ENCODE results near the gene ATP5MG.
"Not testable (repeated sequence)": the region's sequence is repeated elsewhere in the genome, so short reads cannot be mapped to it uniquely, and the experiment has no call there.

The ATP5MG gene

DNA sequence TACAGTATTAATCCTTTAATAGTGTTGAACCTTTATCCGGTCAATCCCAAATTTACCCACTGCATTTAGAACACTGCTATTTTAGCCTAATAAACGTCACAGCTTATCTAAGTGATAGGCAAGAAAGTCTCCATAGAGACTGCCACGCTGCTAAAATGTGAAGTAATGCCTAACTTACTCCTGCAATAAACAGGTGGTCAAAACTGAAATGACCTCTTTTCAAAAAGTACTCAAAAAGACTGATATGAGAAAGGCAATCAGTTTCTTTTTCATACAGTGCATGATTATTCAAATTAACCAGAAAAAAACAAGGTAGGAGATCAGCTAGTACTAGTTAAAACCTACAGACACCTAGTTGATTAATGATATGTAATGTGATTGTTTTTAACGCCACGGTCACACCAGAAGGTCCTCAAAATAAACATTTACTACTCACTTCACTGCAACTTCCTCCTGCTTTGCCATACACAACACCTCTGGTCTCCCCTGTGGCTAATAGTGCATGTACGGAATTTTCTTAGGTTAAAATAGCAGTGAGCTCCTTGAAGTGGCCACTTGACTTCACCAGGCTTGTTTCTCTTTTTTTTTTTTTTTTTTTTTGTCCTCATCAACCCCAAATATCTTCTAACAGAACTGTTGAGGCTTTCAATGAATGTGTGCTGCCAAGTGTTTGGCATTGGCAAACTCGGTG is 8.8 kb downstream of the ATP5MG start:
- DNase-seq = no peak

DNA sequence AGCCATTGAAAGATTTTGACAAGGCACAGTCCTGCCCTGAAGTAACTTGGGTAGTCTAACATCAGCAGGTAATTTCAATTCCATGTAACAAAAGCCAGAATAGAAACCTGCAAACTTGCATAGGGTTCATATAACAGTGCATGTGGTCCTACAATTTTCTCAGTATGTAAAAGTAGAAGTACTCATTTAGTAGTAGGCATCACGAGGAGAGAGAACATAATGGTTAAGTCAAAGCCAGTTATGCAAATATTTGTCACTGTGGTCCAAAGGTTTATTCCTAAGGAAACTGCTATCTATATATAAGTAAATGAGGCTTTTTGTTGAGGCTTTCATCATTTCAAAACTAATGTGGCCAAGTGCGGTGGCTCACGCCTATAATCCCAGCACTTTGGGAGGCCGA is 10.1 kb downstream of the ATP5MG start:
- no peak for DNase-seq

DNA sequence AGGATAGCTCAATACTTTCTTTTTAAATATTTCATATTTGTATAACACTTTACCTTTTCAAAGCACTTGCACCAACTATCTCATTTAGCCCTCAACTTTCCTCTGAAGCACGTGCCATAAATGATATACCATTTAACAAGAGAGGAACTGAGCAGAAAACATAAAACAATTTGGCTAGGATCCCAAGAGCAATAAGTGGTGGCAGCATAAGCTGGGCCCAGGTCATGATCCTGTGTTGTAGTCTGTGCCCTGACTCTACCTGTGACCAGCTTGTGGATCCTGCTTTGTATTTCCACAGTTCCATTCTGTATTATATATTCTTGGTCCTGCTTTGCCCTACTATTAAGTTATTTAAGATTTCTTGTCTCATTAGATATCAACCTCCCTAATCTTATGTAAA is 11.5 kb downstream of the ATP5MG start:
- no peak for DNase-seq

DNA sequence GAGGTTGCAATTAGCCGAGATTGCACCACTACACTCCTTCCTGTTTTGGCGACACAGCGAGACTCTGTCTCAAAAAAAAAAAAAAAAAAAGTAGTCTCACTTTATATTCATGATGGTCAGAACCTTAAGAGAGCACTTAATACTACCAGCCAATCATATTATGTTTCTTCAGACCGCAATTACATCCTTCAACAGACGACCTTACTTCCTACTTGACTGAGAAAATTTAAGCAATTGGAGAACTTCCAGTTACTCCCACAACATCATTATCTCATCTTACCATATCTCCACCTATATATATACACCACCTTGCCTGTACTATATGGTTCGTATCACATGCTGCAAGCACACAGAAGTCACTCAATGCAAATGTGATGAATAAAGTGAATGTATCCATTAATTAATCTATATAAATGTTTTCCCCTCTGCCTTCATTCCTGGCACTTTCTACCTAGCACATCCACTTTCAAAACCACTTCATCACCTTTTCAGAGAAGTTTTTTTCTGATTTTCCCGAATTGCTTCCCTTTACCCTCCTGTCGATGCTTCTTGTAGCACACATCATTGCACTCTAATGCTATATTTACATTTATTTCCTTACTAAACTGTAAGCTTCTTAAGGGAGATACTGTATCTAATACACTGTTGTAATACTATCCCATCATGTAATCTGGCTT is 13.8 kb downstream of the ATP5MG start:
- no peak for DNase-seq

DNA sequence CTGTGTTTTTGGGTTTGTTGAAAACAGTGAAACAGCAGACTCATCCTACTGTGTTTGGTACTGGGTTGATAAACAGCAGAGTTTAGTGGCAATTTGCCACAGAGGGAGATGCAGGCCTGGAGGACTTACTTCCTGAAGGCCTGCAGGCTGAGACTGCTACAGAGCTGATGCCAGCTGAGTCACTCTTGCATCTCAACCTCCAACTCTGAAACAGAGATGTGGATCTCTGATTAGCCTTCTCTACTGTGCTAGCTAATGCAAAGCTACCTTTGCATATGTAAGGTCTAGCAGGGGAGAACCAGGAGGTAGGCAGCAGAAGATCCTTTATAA is 14.3 kb downstream of the ATP5MG start:
- peak; percentile 31 for DNase-seq

DNA sequence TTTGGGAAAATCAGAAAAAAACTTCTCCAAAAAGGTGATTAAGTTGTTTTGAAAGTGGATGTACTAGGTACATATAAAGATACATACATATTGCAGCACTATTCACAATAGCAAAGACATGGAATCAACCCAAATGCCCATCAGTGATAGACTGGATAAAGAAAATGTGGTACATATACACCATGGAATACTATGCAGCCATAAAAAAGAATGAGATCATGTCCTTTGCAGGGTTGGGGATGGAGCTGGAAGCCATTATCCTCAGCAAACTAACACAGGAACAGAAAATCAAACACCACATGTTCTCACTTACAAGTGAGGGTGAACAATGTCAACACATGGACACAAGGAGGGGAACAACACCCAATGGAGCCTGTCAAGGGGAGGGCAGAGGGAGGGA is 15.5 kb downstream of the ATP5MG start:
- not testable (repeated sequence) for DNase-seq

DNA sequence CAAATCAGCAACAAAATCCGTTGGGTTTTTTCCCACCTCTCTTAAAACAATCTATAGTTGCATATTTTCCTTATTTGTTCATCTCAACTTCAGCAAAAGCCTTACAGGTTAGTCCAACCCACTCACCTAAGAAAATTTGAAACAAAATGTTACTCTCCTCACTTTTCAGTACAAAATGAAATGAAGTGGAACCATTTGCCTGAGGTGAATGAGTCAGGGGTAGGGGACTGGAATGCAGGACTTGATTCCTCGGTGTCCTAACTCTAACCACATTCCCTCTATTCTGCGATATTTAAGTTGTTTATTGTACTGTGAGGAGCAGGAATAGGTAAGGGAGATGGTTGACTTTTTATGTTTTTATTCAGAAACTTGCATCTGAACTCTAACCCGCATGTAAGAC is 16.4 kb downstream of the ATP5MG start:
- DNase-seq = no peak

DNA sequence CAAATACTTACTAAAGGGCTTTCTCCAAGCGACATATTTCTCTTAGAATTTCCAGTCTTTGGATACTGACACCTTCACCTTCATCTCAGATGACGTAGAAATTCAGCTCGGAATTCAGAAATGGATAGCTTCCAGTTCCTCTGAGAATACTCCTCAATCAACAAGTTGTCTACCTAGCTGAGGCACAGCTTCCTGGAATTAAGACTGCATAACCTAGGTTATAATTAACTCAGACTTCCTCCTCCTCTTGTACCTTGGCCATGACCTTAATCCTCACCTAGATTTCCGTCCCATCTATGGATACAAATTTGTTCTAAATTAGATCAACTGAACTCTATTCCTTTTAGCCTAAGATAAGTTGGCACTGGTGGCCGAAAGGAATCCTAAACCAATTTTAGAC is 17.4 kb downstream of the ATP5MG start:
- DNase-seq = no peak

DNA sequence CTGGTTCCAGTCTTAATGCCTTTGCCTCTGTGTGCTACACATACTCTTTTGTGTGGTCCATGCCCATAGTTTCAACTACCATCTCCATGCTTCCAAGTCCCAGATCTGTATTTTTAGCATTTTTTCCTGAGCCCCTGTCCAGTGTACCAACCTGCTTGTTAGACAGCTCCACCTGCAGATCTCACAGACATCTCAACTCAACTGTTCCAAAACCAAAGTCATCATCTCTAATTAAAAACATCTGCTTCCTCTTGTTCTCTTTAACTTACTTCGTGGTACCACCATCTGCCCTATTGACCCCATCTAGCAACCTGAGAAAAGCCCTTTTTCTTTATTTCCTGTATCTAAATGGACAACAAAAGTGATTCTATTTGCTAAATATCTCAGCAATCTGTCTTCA is 26.3 kb downstream of the ATP5MG start:
- no peak for DNase-seq

DNA sequence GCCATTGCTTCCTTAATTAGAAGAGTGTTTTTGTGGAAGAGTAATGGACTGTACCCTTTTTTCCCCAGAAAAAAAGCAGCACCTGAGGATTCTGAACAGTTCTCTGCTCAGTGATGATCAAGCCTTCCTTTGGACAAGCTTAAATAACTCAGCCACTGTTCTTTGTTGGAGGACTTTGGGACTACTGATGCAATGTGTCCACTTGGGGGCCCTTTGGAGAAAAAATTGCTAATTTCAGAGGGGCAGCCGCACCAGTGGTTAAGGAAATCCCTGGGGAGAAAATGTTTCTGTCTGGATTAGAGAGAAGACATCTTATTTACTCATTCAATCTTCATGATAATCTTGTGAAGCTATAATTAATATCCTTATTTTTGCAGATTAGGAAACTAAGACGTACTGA is 29.6 kb downstream of the ATP5MG start:
- no peak for DNase-seq

DNA sequence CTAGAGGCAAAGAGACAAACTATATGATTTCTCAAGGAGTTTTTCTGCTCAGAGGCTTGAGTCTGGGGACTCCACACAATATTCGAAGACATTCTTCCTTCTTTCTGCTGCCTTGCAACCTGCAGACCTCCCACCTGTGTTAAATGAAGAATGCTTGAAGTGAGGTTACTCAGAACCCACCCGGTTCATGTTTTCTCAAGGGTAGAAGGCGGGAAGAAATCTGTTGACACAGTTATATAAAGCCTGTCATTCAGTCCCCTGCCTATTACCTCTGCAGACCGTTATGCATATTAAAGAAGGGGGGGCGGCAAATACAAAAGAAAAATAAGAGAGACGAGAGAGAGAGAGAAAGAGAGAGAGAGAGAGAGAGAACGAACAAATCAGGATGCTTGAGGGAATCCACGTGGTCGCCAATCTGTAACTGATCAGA is 32.7 kb downstream of the ATP5MG start:
- DNase-seq = no peak

DNA sequence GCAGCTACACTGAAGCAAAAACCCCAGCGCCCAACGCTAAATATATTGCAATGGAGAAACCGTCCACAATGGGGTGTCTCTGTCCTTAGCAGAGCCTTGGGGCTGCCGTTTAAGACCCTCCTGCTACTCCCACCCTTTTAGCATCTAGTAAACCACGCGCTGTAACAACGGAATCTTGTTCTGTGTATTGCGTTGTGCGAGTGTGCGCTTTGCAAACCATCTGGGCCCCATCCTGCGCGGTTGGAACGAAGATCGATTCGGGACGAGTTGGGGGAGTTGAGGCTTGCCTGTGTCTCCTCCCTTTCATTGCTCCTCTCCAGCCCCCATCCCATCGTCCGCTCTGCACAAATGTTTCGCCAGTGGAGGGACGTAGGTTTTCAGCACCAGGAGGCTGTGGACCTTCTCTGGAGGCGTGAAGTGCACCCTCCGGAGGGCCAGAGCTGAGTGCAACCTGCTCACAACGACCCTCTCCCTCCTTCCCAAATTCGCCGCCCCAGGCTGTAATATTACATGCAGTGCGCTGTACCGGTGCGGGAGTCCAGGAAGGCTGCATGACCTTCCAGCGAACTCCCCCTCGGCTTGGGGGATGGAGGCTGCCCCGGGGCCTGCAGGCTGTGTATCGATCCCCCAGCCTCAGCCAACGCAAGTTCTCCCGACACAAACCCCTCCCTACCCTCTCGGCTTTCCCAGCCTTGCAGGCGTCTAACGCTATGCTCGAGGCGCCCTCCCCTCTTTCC is 33.3 kb downstream of the ATP5MG start:
- DNase-seq = peak; percentile 56

DNA sequence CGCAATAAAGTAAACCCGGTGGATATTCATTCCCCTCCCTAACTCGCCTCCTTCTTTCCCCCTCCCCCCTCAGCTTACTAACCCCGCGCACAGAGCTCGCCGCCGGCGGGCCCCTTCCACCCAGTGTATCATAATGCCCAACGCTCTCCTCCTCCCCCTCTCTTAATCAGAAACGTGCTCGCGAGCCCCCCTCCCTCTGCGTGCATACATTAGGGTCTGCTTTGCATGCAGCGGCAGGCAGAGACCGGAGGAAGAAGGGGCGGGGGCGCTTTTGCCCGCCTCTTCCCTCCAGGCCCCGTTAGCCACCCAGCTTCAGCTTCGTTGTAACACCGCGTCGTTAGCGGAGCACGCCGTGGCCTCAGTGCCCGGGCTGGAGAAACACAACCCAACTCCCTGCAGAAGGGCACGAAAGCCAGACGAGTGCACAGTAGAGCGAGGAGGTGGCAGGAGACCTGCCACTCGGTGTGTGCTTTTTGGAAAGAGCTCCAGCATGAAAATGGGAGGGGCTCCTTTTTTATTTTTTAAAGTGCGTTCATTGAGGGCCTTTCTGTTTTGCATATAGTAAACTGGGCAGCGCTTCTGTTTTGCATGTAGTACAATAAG is 34.0 kb downstream of the ATP5MG start:
- peak; percentile 79 for DNase-seq

DNA sequence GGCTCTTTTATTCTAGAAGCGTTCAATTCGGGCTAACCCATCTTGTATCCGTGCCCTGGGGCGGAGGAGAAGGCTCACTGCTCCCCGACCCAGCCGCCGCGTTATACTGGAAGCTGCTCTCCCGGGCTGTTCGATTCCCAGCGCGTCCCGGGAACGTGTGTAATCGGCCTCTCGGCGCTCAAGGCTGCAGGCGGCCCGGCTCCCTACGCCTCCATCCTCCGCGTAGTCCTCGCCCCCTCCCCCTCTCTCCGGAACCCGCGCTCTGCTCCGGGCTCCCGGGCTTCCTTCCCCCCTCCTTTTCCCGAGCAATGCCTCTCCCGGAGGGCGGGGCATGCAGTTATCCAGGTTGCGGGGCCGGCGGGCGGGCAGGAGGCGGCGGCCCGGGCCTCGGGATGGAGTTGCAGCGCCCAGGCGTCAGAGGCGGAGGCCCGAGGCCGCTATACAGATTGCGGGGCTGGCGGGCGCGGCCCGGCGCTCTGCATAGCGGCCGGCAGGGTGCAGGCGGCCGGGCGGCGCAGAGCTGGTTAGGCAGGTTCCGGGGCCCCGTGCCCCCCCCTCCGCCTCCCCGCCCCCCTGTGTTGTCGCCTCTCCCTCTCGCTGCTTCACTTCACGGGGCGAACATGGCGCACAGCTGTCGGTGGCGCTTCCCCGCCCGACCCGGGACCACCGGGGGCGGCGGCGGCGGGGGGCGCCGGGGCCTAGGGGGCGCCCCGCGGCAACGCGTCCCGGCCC is 34.7 kb downstream of the ATP5MG start, which contains the start of gene KMT2A:
KMT2A (plus strand) TSS at position 600 of the 732 bp plus-strand sequence; CDS start at position 621, 21 bp downstream.
- peak; percentile 93 for DNase-seq

DNA sequence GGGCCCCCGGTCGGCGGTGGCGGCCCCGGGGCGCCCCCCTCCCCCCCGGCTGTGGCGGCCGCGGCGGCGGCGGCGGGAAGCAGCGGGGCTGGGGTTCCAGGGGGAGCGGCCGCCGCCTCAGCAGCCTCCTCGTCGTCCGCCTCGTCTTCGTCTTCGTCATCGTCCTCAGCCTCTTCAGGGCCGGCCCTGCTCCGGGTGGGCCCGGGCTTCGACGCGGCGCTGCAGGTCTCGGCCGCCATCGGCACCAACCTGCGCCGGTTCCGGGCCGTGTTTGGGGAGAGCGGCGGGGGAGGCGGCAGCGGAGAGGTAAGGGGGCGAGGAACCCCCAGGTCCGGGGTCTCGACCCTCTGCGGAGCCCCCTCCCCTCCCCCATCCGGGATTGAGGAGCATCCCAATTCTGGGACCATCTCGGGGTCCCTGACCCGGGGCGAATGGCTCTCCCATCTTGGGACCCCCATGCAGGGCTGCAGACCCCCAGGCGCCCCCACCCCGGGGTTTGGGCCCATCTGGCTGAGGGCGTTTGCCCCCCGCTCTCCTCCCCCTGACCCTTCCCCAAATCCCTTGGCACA is 35.3 kb downstream of the ATP5MG start:
- DNase-seq = peak; percentile 60

DNA sequence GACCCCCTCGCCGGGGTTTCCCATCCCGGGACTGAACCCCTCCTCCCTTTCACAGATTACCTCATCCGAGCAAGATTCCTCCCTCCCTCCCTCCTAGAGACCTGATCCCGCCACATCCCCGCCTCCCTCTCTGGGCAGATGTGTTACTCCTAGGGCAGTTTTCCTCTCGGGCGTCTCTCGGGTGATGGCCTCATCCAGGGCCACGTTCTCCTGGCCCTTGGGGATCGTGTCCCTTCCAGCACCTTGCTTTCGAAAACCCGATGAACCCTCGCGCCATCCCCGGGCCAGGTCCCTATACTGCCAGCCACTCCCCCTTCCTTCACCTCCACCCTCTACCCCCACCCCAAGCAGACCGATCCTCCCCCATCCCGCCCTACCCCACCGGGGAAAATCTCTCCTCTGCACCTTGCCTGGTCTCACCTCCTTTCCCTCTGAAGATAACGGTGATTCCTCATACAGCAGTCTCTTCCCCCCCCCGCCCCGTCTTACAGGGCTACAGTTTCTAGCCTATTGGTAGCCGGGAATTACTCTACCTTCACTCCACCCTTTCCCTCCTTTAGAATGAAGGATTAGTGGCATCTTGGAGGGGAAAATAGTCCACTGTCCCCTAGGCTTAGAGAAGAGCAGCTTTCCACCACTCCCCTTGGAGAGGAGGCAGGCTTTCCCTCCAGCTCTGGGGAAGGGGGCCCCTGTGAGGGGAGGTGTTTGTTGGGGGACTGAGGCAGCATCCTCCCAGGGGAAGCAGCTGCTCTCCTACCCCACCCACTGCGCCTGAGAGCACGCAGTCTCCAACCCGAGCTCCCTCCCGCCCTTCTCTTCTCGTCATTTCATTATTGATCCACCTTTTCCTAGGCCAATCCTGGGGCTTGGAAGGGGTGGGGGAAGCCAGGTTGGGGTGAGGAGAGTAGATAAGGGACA is 36.1 kb downstream of the ATP5MG start:
- DNase-seq = peak; percentile 59

DNA sequence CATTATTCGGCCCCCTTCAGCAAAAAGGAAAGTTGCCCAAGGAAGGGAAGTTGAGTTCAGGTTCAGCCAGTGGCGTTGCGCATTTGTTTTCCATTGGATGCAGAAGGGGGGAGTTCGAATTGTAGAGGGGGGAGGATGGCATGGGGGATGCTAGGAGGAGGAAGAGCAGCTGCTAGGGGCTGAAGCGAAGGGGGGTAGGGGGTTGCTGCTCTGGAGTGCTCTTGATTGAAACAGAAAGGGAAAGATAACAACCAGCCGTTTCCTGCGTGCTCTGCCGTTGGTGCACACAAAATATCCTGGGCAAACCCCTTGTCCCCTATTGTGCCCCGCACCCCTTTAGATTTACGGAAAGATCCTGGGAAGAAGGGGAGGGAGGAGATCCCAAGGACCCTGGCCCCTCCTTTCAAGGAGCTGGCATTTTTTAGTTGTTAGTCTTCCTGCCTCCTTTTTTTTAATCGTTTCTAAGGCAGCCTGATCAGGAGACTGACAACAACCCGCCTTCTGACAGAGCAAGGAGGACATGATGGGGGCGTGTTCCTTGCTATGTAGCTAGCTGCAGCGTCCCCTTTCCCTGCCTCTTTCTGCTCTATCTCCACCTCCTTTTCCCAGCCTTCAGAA is 37.0 kb downstream of the ATP5MG start:
- peak; percentile 52 for DNase-seq

DNA sequence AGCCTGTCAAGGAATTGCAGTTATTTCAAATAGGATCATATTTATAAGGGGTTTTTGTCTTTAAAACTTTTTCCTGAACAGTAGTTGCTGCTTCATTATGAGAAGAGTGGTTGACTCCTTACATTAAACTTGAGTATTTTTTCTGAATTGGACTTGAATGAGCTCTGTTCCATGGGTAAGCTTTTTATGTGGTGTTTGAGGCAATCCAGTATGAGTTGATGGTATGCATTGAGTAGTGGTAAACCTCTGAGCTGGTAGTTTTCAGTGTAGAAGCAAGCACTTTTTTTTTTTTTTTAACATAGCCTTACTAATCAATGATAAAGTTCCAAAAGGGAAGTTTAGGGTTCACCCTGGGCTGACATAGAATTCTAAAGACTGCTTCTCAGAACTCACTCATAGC is 38.2 kb downstream of the ATP5MG start:
- DNase-seq = no peak

DNA sequence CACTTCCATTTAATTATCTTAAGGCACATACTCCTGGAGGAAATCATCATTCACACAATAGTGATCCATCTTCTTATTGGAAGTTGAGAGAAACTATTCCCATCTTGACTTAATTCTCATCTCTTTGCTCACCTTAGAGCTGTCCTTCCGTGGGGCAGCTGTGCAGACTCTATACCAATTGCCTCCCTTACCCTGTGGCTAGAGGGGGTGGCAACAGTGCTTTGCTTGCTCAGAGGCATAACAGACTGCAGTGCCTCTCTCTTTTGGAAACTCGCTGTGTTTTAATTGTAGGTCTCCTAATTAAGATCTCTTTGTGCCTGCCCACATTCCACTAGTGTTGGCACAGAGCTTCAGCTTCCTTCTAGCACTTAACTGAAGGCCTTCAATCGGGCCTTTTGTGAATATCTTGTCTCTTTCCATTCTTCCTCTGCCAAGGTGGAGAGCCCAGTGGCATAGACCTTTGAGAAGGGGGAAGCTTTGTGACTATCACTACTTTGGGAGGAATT is 40.4 kb downstream of the ATP5MG start:
- DNase-seq = no peak

DNA sequence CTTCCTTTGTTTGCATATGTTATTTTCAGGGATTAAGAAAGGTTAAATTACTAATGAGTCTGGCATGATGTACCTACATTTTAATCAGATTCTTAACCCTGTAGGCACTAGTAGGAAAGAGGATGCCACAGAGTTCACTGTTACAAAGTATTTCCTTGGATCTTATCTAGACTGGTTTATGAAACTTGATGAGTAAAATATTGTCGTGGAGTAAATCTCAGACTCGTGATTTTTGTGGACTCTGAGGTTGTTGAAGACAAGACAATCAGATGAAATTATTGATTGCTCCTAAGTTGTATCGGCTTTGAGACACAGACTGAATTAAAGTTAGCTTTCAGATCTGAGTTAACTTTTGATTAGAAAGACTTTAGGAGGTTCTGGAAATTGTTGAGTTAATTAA is 40.9 kb downstream of the ATP5MG start:
- no peak for DNase-seq

All from CD4-positive, alpha-beta T cell treated with Interleukin-6 for 4 hours (primary cell).